Fibroblast of the aortic adventitia (primary cell): Measurements from ENCODE around the gene HEXIM2. TPM values are rescaled to one million over a fixed set of nuclear protein-coding genes. Genes with fewer than 3 reads are reported as not detected.

Experiments used
- DNase-seq: peaks from one replicate; pipeline ENCODE4 v3.0.0-alpha.2; 2010; ENCODE audit warnings: low read depth
- H3K4me3 ChIP-seq: 2 replicates; pipeline ENCODE4 v1.5.1; 2011; ENCODE audit warnings: low read depth, mild to moderate bottlenecking, control low read depth, low read length, moderate library complexity
- total RNA-seq: library from RNA; depleted of rRNA; stranded (reverse); fragments of >200 nt; gene quantifications from 2 replicates; pipeline ENCODE4 v1.2.3, GENCODE V29; 2012; ENCODE audit warnings: low replicate concordance
- TF ChIP-seq, protein P1 (sequence below): IDR thresholded peaks from 2 replicates; pipeline ENCODE4 v1.5.1; 2011; ENCODE audit warnings: mild to moderate bottlenecking, low read length, control low read depth, inconsistent platforms; ENCODE audit not compliant: insufficient read depth

Gene HEXIM2
- total RNA-seq, 1 donor, result 6.1 TPM

DNA sequence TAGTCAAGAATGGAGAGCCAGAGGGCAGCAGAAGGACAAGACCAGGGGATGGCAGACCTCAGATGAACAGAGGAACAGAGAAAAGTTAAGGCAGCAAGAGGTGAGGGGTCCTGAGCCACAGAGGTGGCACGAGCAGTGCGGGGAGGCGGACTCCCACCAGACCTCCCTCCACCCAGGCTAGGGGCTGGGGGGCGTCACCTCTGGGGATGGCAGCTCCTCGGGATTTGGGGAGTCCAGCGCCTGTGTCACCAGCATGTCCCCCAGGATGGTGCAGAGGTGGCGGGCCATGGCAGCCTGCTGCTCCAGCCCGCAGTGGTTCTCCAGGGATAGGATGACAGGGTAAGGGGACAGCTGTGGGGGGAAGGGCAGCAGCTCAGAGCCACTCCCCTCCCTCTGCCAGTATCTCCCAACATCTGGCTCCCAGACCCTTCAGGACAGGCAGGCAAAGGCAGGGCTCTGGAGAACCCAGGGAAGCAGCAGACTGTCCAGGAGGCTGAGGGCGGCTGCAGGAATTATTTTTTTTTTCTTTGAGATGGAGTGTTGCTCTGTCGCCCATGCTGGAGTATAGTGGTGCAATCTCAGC is 45.1 kb upstream of the HEXIM2 start:
- TF ChIP-seq, protein P1, sequence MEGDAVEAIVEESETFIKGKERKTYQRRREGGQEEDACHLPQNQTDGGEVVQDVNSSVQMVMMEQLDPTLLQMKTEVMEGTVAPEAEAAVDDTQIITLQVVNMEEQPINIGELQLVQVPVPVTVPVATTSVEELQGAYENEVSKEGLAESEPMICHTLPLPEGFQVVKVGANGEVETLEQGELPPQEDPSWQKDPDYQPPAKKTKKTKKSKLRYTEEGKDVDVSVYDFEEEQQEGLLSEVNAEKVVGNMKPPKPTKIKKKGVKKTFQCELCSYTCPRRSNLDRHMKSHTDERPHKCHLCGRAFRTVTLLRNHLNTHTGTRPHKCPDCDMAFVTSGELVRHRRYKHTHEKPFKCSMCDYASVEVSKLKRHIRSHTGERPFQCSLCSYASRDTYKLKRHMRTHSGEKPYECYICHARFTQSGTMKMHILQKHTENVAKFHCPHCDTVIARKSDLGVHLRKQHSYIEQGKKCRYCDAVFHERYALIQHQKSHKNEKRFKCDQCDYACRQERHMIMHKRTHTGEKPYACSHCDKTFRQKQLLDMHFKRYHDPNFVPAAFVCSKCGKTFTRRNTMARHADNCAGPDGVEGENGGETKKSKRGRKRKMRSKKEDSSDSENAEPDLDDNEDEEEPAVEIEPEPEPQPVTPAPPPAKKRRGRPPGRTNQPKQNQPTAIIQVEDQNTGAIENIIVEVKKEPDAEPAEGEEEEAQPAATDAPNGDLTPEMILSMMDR, result no peak
- DNase-seq, result no peak
- H3K4me3 ChIP-seq, result no peak overlapping the region

DNA sequence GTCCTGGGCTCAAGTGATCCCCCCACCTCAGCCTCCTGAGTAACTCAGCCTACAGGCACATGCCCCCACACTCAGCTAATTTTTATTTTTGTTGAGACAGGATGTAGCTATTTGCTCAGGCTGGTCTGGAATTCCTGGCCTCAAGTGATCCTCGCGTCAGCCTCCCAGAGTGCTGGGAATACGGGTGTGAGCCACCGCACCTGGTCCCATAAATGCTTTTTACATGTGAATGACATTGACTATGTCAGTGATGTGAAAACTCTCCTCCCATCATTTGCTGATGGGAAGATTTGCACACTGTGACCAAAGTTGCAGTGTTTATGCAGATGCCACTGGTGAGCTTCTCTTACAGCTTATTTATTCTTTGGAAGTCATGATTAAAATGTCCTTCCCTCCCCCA is 44.3 kb upstream of the HEXIM2 start:
- TF ChIP-seq, protein P1, result no peak
- DNase-seq, result no peak
- no peak overlapping the region for H3K4me3 ChIP-seq

DNA sequence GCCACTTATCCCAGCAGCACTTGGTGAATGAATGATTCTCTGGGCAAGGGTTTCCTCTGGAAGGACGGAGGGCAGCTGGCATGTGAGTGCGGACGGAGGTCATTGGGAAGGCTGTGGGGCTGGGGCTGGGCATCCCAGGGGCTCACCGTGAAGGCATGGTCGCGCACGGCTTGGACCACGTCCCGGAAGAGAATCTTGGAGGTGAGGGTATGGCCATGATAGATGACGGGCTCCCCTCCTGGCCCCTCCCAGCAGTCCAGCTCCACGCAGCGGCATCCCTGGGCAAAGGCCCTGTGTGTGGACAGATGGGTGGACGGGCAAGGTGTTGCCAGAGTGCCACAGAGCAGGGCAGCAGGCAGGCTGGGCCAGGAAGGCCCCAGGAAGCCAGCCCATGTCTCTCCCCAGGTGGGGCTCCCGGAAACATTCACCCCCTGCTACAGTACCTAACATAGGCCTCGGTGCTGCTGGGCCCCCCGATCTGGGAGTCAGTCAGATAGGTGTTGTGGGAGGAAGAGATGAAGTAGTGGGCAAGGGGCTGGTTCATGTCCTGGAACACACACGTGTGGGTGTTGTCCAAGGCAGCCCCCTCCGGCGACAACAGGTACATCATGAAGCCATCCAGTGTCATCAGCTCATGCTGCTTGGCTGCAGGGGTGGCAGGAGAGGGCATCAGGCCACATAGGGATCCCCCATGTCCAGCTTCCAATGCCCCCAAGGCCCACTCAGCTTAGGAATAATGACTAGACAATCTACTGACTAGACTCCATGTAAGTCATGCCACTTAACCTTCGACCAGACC is 43.6 kb upstream of the HEXIM2 start:
- TF ChIP-seq, protein P1, result no peak
- no peak overlapping the region for H3K4me3 ChIP-seq
- DNase-seq, result no peak

DNA sequence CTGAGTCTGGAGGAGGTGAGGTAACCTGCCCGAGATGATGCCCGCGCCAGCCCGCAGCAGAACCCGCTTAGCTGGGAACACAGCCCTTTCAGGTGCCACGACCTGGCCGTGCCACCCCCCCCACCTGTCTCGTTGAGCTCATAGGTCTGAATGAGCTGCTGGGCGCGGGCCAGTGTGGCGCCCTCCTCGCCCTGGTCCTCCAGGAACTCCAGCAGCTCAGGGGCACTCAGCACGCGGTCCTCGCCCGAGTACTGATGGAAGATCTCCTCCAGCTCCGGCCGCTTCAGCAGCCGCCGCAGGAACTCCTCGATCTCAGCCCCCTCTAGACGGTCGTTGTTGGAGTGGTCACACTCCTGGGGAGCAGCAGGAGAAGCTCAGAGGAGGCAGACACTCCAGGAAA is 43.0 kb upstream of the HEXIM2 start:
- DNase-seq, result no peak
- H3K4me3 ChIP-seq, result no peak overlapping the region
- TF ChIP-seq, protein P1, result no peak

DNA sequence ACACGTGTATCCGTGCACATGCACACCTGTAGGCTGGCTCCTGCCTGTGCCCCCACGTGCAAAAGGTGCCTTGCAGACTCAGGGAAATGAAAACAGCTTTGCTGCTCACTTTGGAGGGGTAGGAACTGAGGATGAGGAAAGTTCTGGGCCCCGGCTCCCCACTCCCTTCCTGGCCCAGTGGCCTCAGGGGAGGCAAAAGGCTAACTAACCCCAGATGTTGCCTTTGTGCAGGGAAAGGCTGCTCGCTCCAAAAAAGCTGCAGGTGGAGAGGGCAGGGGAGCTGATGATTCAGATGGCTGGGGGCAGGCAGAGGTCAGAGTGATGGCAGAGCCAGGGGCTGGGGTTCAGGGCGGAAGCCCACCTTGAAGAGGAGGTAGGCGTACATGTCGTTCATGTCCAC is 41.7 kb upstream of the HEXIM2 start:
- H3K4me3 ChIP-seq, result no peak overlapping the region
- DNase-seq, result no peak
- TF ChIP-seq, protein P1, result no peak

DNA sequence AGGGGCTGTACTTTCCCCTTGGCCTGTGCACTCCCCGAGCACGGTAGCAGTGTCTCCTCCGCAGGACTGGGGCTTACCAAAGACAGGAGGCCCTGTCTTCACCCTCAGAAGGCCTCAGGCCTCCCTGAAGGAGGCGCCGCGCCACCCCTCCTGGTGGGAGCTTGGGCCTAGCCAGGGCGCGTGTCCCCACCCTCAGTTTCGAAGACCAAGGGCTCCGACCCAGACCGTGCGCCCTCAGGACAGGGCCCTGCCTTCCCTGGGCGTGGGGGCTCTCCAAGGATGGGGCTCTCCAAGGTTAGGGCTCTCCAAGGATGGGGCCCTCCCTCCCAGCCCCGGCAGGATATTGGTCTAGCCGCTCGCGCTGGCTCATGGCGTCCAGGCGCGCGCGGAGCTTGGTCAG is 41.1 kb upstream of the HEXIM2 start:
- TF ChIP-seq, protein P1, result no peak
- DNase-seq, result no peak
- no peak overlapping the region for H3K4me3 ChIP-seq
